Trophoblast cell (in vitro differentiated cells and primary cell): ENCODE data around the gene FN1.

Experiments used
- DNase-seq, 2 donors: peaks; one replicate each; pipeline ENCODE4 v3.0.0-alpha.2; 2016
- H2AFZ ChIP-seq: 2 replicates; pipeline ENCODE4 v1.6.1; 2013; ENCODE audit warnings: low read length, moderate library complexity, mild to moderate bottlenecking; ENCODE audit not compliant: insufficient read depth, poor library complexity
- H2AK5ac ChIP-seq: 2 replicates; pipeline ENCODE4 v1.6.1; 2013; ENCODE audit warnings: mild to moderate bottlenecking, low read length
- H2BK120ac ChIP-seq: 2 replicates; pipeline ENCODE4 v1.6.1; 2013; ENCODE audit warnings: low read length, mild to moderate bottlenecking, moderate library complexity; ENCODE audit not compliant: insufficient read depth, poor library complexity
- H2BK12ac ChIP-seq: 2 replicates; pipeline ENCODE4 v1.6.1; 2013; ENCODE audit warnings: mild to moderate bottlenecking, low read length, moderate library complexity
- H2BK5ac ChIP-seq: 2 replicates; pipeline ENCODE4 v1.6.1; 2013; ENCODE audit warnings: low read length, low read depth, moderate library complexity, mild to moderate bottlenecking; ENCODE audit not compliant: poor library complexity
- H3K14ac ChIP-seq: 2 replicates; pipeline ENCODE4 v1.6.1; 2013; ENCODE audit warnings: mild to moderate bottlenecking, low read length
- H3K18ac ChIP-seq: 2 replicates; pipeline ENCODE4 v1.6.1; 2013; ENCODE audit warnings: mild to moderate bottlenecking, low read length
- H3K23ac ChIP-seq: 2 replicates; pipeline ENCODE4 v1.6.1; 2013; ENCODE audit warnings: low read length
- H3K27ac ChIP-seq: 2 replicates; pipeline ENCODE4 v1.5.1; 2013; ENCODE audit warnings: low read depth, mild to moderate bottlenecking, inconsistent platforms, low read length, moderate library complexity
- H3K27me3 ChIP-seq: 2 replicates; pipeline ENCODE4 v1.6.1; 2013; ENCODE audit warnings: inconsistent platforms, mild to moderate bottlenecking, low read length, moderate library complexity; ENCODE audit not compliant: insufficient read depth
- H3K36me3 ChIP-seq, 2 experiments: 1 replicate in 1 of 2; 2 replicates in 1 of 2; pipeline ENCODE4 v1.6.1; 2013; ENCODE audit warnings: low read length in 2 of 2, mild to moderate bottlenecking in 2 of 2, moderate library complexity in 1 of 2; ENCODE audit not compliant: insufficient read depth in 2 of 2, control insufficient read depth in 1 of 2
- H3K4ac ChIP-seq: 2 replicates; pipeline ENCODE4 v1.6.1; 2013; ENCODE audit warnings: low read depth, mild to moderate bottlenecking, low read length, moderate library complexity
- H3K4me1 ChIP-seq, 2 experiments: 1 replicate in 1 of 2; 2 replicates in 1 of 2; pipeline ENCODE4 v1.6.1; 2013; ENCODE audit warnings: low read length in 2 of 2, mild to moderate bottlenecking in 2 of 2, moderate library complexity in 1 of 2; ENCODE audit not compliant: insufficient read depth in 2 of 2, control insufficient read depth in 1 of 2
- H3K4me2 ChIP-seq: 2 replicates; pipeline ENCODE4 v1.6.1; 2013; ENCODE audit warnings: inconsistent platforms, mild to moderate bottlenecking, low read length, moderate library complexity
- H3K4me3 ChIP-seq: 2 replicates; pipeline ENCODE4 v1.5.1; 2013; ENCODE audit warnings: mild to moderate bottlenecking, low read depth, low read length, inconsistent platforms
- H3K79me1 ChIP-seq: one replicate; pipeline ENCODE4 v1.6.1; 2013; ENCODE audit warnings: low read length
- H3K79me2 ChIP-seq: 2 replicates; pipeline ENCODE4 v1.6.1; 2013; ENCODE audit warnings: low read length, mild to moderate bottlenecking; ENCODE audit not compliant: control insufficient read depth, insufficient read depth, poor library complexity
- H3K9ac ChIP-seq: 2 replicates; pipeline ENCODE4 v1.6.1; 2013; ENCODE audit warnings: mild to moderate bottlenecking, low read length
- H3K9me3 ChIP-seq: 2 replicates; pipeline ENCODE4 v1.6.1; 2013; ENCODE audit warnings: low read depth, mild to moderate bottlenecking, control low read depth, inconsistent platforms, low read length; ENCODE audit not compliant: insufficient read depth
- H4K12ac ChIP-seq: 2 replicates; pipeline ENCODE4 v1.6.1; 2013; ENCODE audit warnings: low read depth, mild to moderate bottlenecking, low read length, moderate library complexity
- H4K8ac ChIP-seq: 2 replicates; pipeline ENCODE4 v1.6.1; 2013; ENCODE audit warnings: low read depth, mild to moderate bottlenecking, low read length, moderate library complexity
- H4K91ac ChIP-seq: one replicate; pipeline ENCODE4 v1.6.1; 2013; ENCODE audit warnings: low read depth, mild to moderate bottlenecking, low read length, moderate library complexity
- WGBS: extraction: QIAGEN DNeasy Blood & Tissue Kit; methylation state at CpG from one replicate; pipeline ENCODE4 v1.1.7; 2013; ENCODE audit warnings: missing lambda C conversion rate; ENCODE audit not compliant: insufficient read length, insufficient coverage; ENCODE audit errors: extremely low coverage; 5-methylcytosine and 5-hydroxymethylcytosine counted together

Gene FN1

GRCh38 chr2:215413974-215414373 is 21.9 kb downstream of the FN1 start:
- Histone ChIP-seq H2AFZ (no peak overlapping the region), H2BK5ac (no peak overlapping the region), H2BK12ac (no peak overlapping the region), H3K9ac (no peak overlapping the region), H3K4me3 (no peak overlapping the region), H2AK5ac (no peak overlapping the region), H3K4me2 (no peak overlapping the region), H3K79me1 (no peaks in the 10 kb centered on the region), H2BK120ac (no peak overlapping the region), H3K23ac (no peak overlapping the region), H4K91ac (no peak overlapping the region), H4K12ac (no peak overlapping the region), H3K79me2 (no peaks in the 10 kb centered on the region), H3K4me1 (peaks cover 0 to 2% of the 10 kb centered on the region in 2 experiments), H3K4ac (no peak overlapping the region), H3K18ac (no peak overlapping the region), H3K9me3 (no peaks in the 10 kb centered on the region), H3K27me3 (no peaks in the 10 kb centered on the region), H3K36me3 (peaks cover 25 to 45% of the 10 kb centered on the region in 2 experiments), H4K8ac (no peak overlapping the region), H3K14ac (no peak overlapping the region), H3K27ac (no peak overlapping the region)
- no peak for DNase-seq
- no CpG with 5 or more reads among the region's 1 CpG for WGBS

GRCh38 chr2:215413484-215413777 is 22.4 kb downstream of the FN1 start:
- Histone ChIP-seq H3K36me3 (peaks cover 28 to 47% of the 10 kb centered on the region in 2 experiments), H2AFZ (no peak overlapping the region), H2BK5ac (no peak overlapping the region), H3K4me2 (no peak overlapping the region), H3K79me1 (no peaks in the 10 kb centered on the region), H3K9me3 (no peaks in the 10 kb centered on the region), H3K4me3 (no peak overlapping the region), H2BK12ac (no peak overlapping the region), H4K91ac (no peak overlapping the region), H3K9ac (no peak overlapping the region), H3K79me2 (no peaks in the 10 kb centered on the region), H2AK5ac (no peak overlapping the region), H3K23ac (no peak overlapping the region), H4K12ac (no peak overlapping the region), H3K18ac (no peak overlapping the region), H3K27me3 (no peaks in the 10 kb centered on the region), H3K27ac (no peak overlapping the region), H3K14ac (no peak overlapping the region), H3K4ac (no peak overlapping the region), H2BK120ac (no peak overlapping the region), H4K8ac (no peak overlapping the region), H3K4me1 (peaks cover 0 to 2% of the 10 kb centered on the region in 2 experiments)
- no CpG with 5 or more reads among the region's 1 CpG for WGBS
- no peak for DNase-seq

GRCh38 chr2:215411941-215412743 is 23.7 kb downstream of the FN1 start:
- H3K14ac ChIP-seq: no peak overlapping the region
- no peak overlapping the region for H2BK5ac ChIP-seq
- DNase-seq: no peak
- H3K9me3 ChIP-seq: no peaks in the 10 kb centered on the region
- H3K4me1 ChIP-seq: peaks cover 0 to 2% of the 10 kb centered on the region in 2 experiments
- H3K79me1 ChIP-seq: no peaks in the 10 kb centered on the region
- no peak overlapping the region for H3K27ac ChIP-seq
- no peak overlapping the region for H4K12ac ChIP-seq
- H3K4me2 ChIP-seq: no peak overlapping the region
- H3K23ac ChIP-seq: no peak overlapping the region
- no peak overlapping the region for H4K8ac ChIP-seq
- H2AFZ ChIP-seq: no peak overlapping the region
- no peak overlapping the region for H2BK120ac ChIP-seq
- no CpG with 5 or more reads among the region's 9 CpGs for WGBS
- H2AK5ac ChIP-seq: no peak overlapping the region
- H3K27me3 ChIP-seq: no peaks in the 10 kb centered on the region
- H3K79me2 ChIP-seq: no peaks in the 10 kb centered on the region
- no peak overlapping the region for H2BK12ac ChIP-seq
- H3K4ac ChIP-seq: no peak overlapping the region
- H3K9ac ChIP-seq: no peak overlapping the region
- peaks cover 32 to 50% of the 10 kb centered on the region in 2 experiments for H3K36me3 ChIP-seq
- no peak overlapping the region for H3K4me3 ChIP-seq
- no peak overlapping the region for H4K91ac ChIP-seq
- no peak overlapping the region for H3K18ac ChIP-seq

GRCh38 chr2:215410932-215411285 is 25.0 kb downstream of the FN1 start:
- H3K14ac ChIP-seq: no peak overlapping the region
- H2BK12ac ChIP-seq: no peak overlapping the region
- H3K27ac ChIP-seq: no peak overlapping the region
- no peak overlapping the region for H2BK120ac ChIP-seq
- no CpG with 5 or more reads among the region's 1 CpG for WGBS
- H4K91ac ChIP-seq: no peak overlapping the region
- H3K9me3 ChIP-seq: no peaks in the 10 kb centered on the region
- H3K79me2 ChIP-seq: no peaks in the 10 kb centered on the region
- no peak overlapping the region for H3K4ac ChIP-seq
- H2AK5ac ChIP-seq: no peak overlapping the region
- H3K27me3 ChIP-seq: no peaks in the 10 kb centered on the region
- H3K9ac ChIP-seq: no peak overlapping the region
- peaks cover 0 to 2% of the 10 kb centered on the region in 2 experiments for H3K4me1 ChIP-seq
- H3K79me1 ChIP-seq: no peaks in the 10 kb centered on the region
- no peak overlapping the region for H3K18ac ChIP-seq
- H3K36me3 ChIP-seq: peaks cover 37 to 55% of the 10 kb centered on the region in 2 experiments
- peak in 1 of 2 donors; percentile 87 for DNase-seq
- H3K23ac ChIP-seq: no peak overlapping the region
- no peak overlapping the region for H4K8ac ChIP-seq
- no peak overlapping the region for H3K4me2 ChIP-seq
- H2AFZ ChIP-seq: no peak overlapping the region
- H2BK5ac ChIP-seq: no peak overlapping the region
- no peak overlapping the region for H3K4me3 ChIP-seq
- H4K12ac ChIP-seq: no peak overlapping the region
